ENCODE measurements around the gene SLC66A1.

Gene SLC66A1

DNA sequence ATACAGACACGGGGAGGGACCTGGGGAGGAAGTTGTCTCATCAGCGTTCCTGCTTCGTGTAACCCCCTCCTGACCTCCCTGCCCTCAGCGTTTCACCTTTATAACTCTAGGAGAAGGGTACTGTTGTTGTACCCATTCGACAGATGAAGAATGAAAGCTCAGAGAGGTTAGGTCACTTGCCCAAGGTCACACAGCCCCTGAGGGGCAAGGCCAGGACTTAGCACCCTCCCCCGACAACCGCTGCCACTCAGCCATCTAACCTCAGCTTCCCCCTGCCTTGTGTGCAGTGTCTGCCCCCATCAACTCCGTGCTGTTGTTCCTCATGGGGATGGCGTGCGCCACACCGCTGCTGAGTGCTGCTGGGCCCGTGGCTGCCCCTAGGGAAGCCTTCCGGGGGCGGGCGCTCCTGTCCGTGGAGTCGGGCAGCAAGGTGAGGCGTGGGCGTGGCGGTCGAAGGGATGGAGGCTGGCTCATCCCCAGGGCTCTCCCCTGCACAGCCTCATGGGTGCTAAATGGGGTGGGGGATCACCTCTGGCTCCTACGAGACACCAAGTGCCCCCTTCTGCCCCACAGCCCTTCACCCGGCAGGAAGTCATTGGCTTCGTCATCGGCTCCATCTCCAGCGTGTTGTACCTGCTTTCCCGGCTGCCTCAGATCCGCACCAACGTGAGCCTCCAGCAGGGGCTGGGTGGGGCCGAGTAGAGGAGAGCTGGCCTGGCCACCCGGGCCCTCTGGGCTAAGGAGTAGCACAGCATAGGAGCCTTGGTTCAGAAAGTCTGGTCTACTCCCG, 14.0 kb downstream of the SLC66A1 start:
- DNase-seq: no peak

DNA sequence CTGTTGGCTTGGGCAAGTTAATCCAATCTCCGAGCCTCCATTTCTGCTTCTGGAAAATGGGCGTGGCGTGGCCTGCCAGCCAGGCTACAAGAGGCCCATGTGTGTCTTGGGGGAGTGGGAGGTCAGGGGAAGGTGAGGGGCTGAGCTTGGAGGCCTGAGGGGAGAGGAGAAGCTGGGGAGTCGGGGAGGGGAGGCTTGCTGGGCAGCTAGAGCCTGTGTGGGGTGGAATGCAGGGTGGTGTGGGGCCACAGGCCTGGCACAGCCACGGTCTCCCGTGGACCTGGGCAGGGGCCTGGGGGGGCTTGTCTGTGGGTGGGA, 14.6 kb downstream of the SLC66A1 start:
- no peak for DNase-seq

DNA sequence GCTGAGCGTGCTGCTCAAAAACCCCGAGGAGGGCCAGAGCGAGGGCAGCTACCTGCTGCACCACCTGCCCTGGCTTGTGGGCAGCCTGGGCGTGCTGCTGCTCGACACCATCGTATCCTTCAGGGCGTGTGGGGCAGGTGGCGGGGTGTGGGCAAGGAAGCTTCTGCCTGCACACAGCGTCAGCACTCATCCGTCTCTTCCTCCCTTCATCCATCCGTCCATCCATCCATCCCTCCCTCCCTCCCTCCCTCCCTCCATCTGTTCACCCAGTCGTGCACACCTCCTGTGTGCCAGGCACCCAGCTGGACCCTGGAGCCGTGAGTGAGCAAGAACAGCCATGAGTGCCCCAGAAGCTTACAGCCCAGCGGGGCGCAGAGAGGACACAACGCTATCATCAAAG, 15.2 kb downstream of the SLC66A1 start:
- no peak for DNase-seq

DNA sequence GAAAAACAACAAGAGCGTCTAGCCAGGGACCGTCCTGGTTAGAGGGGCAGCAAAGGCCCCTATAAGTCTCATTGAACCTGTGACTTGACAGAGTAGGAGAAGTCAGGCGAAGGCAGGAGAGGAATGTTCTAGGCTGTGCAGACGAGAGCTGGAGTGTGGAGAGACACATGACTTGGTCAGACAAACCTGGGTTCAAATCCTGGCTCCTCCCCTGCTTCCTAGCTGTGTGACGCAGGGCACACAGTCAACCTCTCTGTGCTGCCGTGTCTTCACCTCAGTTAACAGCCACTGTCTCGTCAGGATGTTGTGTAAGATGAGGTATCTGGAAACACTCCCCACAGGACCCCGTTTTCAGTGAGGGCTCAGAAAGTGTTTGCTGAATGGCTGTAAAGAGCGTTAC, 15.6 kb downstream of the SLC66A1 start:
- DNase-seq: no peak

DNA sequence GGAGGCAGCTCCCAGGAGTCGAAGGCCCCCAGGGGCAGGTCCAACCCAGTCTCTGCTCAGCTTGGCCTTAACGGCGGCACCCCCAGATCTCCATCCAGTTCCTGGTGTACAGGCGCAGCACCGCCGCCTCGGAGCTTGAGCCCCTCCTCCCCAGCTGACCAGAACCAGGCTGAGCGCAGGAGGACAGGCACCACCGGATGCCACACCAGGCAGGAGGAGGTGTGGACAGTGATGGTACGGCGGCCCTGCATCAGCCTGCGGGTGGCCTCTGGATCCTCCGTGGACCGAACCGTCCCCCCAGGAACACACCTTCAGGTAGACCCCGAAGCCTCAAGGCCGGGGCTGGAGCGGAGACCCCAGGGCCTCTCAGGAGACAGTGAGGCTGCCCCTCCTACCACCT, 16.4 kb downstream of the SLC66A1 start:
- no peak for DNase-seq

DNA sequence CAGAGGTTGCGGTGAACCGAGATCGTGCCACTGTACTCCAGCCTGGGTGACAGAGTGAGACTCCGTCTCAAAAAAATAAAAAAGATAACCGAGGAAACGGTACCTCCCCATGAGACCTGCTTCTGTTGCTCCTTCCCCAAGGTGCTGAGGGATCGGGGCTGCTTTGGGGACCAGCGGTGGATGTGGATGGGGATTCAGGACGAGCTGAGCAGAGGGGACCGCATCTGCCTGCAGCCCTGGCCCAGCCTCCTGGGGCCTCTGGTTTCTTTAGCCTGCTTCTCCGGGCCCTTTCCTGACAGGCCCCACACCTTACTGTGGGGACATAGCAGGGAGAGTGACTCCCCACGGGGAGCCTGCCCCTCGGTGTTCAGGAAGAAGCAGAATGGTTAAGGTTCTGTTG, 17.1 kb downstream of the SLC66A1 start:
- DNase-seq: no peak

DNA sequence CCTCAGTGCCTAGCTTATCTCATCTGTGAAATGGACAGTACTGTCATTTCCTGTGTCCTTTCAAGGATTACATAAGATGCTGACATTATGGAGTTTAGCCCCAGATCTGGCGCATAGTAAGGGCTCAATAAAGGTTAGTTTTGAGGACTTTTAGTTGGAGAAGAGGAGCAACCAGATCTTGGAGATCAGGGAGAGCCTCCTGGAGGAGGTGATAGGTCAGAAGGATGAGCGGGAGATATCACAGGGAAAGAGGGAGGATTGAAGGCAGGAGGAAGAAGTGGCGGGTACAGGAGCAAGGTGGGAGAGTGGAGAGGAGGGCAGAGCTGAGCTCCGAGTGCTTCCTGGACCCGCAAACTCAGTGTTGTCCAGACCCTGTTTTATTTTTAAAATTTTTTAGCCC, 17.5 kb downstream of the SLC66A1 start:
- DNase-seq: no peak

DNA sequence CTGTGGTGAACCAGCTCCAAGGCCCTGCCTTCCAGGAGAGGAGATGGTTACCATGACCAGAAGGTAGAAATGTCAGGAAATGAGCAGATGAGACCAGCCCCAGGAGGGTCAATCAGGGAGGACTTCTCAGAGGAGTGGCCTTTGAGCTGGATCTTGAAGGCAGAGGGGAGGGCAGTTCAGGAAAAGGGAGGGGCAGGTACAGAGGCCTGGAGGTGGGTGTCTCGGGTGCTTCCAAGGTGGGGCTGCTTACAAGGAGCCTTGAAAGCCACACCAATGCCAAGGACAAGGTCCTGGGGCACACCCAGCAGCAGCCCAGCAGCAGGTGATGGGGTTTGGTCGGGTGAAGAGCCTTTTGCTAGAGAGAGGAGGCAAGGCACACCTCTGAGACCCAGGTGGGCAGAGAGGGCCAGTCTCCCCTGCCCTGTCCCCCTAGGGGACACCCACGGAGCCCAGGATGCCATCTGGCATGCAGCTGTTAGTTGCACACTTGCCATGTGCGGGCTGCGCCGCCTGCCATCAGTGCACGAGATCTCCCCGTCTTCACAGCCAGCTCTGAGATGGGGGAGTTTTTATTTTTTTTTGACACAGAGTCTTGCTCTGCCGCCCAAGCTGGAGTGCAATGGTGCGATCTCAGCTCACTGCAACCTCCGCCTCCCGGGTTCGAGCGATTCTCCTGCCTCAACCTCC, 18.5 kb downstream of the SLC66A1 start:
- no peak for DNase-seq

DNA sequence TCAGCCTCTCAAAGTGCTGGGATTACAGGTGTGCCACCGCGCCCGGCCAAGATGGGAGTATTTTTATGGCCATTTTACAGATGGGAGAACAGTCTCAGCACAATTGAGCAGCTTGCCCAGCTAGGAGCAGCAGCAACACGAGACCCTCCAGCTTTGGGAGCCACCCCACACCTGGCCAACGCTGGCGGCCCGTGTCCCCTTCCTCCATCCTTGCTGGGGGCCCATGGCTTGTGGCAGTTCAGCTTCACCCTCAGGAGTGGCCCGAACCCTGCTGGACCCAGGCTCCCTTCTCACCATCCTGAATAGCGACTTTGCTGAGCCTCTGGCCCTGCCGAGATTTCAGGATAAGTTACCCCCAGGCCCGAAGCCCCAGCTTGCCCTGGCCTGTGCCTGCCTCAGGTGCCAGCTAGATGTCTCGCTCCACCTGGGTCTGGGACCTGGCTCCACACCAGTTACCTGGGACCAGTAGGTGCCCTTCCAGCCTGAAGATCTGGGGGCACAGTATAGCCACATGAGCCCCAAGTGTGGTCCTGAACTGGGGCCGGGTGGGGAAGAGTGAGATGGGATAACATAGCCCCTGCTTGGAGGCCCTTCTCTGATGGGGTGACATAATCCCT, 19.2 kb downstream of the SLC66A1 start:
- no peak for DNase-seq

DNA sequence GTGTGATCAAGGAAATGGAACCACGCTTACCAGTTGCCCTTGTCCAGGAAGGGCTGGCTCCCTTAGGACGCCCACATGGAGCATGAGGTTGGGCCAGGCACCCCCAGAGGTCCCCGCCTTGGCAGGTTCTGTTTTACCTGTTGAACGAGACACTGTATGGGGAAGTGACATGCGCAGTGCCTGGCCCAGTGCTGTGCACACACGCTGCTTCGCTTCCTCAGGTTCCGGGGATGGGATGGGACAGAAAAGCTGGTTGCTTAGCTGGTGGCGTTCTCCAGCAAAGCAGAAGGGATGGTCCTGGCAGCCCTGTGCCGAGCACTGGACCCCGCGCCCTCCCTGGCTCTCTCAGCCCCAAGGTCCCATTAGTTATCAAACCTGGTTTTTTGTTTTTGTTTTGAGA, 20.7 kb downstream of the SLC66A1 start:
- DNase-seq: no peak

DNA sequence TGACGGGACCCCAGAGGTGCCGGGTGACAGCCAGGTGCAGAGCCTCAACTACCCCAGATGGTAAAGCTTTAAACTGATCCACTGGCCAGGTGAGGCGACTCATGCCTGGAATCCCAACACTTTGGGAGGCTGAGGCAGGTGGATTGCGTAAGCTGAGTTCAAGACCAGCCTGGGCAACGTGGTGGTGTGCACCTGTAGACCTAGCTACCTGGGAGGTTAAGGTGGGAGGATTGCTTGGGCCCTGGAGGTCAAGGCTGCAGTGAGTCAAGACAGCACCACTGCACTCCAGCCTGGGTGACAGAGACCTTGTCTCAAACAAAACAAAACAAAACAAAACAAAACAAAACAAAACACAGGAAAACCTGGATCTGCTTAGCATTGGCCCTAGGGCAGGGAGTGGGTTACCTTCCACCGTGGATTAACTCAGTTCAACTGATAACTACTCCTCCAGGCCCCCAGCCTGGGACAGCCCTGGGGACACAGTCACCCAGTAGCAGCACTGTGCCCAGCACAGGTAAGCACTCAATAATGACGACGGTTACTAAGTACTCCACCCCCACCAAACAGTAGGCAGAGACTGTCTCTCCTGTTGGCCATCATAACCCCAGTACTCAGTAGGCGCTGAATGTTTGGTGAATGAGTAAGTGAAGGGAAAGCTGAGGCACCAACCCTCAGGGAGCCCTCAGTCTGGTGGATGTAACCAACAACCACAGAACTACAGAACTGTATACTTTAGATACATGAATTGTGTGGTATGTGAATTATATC, 21.6 kb downstream of the SLC66A1 start:
- DNase-seq: no peak

DNA sequence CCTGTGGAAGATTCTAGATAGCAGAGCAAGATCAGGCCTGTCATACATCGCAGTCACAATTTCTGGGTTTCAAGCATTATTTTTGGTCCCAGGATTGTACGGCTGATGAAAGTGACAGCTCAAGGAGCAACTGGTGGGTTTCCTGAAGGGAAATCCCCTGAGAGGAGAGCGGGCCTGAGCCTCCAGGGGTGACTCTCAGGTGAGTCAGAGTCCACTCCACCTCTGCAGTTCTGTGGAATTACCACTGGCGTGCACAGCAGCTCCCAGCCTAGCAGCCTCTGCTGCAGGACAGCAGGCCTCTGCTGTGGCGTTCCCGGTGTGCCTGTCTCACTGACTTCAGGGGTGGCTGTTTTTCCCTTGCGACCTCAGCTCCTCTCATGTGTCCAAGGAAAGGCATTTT, 24.4 kb downstream of the SLC66A1 start:
- DNase-seq: no peak

DNA sequence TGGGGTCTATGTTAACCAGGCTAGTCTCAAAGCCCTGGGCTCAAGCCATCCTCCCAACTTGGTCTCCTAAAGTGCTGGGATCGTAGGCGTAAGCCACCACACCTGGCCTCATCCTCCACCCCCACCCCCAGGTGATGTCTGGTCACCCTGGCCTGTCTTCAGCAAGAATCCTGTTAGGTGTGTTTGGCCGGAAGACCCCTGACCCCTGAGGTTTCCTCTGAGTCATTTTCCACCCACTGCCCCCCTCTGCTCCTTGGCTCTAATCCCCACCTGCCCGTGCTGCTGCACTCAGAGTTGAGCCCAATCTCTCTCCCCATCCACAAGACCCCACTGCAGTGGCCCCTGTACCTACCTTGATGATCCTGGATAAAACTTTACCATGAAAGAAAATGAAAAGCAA, 25.2 kb downstream of the SLC66A1 start:
- DNase-seq: no peak

DNA sequence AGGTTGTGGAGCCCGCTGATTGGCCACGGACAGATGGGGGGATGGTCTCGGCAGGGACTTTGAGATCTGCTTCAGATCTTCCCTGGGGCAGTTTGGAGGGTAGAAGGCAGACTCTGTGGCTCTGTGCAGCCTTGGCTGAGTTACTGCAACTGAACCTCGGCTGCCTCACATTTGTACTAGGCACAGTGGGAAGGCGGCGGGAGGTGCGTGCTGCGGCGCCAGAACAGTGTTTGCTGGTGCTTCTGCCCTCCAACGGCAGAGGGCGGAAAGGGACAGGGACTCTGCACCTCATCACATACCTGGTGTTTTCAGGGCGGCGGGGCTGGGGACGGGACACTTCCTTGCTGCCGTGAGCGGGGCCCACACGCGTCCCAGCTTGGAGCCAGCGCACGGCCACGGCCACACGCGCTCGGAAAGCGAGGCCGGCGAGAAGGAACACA, 26.2 kb downstream of the SLC66A1 start:
- no peak for DNase-seq

DNA sequence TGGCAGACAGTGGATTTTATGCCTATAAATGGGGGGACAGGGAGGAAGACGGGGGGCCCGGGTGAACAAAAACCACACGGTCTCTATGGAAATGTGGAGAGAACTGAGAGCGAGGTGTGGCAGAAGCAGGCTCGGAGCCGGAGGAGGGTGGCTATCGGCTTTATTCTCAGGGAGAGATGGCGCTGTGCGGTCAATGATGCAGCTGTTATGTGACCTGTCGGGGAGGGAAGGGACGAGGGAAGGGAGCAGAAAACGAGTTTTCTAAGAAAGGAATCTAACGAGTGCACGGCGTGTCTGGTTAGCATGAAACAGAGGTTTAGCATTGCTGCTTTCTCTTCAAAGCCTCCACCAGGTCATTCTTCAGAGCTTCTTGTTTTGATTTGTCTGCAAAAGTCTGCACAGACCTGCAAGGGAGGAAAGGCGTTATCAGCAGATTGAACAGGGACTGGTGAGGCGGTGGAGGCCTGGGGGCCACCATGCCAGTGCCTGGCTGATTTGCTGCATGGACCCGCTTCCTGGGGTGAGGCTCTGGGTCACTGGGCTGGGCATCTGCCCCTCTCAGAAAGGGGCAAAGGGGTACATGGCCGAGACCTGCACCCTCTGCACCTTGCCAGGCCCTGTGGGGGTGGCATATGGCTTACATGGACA, 27.2 kb downstream of the SLC66A1 start:
- no peak for DNase-seq

DNA sequence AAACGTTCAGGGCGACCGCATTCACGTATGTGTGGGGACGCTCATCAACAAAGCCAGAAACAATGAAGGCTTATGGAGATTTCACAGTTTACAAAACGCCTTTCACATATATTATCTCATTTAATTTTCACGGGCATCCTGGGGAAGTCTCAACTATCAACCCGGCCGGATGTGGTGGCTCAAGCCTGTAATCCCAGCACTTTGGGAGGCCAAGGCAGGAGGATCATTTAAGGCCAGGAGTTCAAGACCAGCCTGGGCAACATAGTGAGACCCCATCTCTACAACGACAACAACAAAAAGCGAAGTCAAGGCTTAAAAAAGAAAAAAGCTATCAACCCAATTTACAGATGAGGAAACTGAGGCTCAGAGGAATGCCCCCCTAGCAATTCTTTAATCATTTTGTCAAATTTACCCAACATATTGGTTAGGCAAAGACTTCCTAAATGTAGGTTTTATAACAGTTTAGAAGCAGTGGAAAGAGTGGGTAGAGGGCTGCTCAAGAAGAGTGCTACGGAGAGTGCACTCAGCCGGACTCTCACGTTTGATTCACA, 28.3 kb downstream of the SLC66A1 start:
- no peak for DNase-seq

DNA sequence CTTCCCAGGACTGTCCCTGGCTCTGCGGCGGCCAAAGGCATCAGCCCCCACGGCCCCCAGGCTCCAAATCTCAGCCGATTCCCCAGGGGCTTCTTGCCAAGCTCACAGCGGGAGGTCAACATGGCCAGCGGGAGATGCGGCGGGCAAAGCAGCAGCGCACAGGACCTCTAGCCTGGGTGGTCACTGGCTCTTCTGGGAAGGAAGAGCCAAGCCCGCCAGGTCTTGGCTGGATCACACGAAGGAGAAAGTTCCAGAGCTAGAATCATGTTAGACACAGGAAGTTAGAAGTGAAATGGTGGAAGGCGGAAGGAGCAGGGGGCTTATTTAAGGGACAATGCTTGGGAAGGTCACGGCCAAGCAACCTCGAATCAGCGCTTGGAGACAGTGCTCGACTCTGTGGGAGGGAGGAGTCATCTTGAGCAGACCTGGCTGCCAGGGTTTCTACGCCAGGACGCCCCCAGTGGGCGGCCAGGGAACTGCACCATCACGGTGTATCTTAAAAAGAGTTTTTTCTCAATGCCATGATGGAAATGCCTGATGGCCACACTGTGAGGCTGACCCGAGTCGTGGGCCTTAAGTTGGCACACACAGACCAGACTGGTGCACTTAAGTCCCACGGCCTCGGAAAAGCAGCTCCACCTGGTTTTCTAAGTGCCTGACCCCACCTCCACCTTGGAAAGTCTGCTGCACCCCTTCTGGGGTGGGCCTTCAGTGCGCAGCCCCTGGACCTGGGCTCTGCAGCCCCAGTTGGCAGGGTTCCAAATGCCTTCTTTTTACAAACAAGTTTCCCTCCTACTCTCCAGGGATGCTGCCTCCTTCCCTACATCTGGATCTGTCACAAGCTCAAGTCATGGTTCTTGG, 29.3 kb downstream of the SLC66A1 start:
- peak; percentile 41 to 73 (median 66) for DNase-seq

DNA sequence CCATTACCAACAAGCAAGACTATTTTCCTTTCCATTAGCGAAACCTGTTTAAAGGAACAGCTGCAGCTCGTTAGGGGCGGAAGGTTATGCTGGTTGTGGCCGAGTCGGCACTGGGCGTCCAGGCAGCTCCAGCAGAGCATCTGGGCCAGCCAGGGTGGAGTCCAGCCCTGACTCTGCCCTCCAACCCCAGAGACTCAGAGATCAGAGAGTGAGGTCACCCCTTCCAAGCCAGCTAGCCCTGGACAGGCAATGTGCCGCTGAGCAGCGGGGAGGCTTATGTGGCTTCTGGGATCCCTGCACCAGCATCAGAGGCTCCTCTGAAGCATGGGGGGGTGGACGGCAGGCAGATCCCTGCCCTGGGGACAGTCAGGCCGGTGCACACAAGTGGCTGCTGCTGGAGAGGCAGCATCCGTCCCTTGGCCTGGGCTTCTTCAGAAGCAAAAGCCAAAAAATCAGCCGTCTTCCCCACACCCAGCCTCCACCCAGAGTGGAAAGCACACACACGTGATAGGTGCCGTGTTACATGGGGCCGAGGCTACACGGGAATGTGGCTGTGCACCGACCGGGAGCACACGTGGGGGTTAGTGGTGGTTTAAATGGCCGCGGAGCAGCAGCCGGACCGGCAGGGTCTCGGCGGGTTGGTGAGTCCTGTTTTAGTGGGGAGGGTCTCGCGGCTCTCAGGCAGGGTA, 30.1 kb downstream of the SLC66A1 start:
- DNase-seq: peak in 1 of 6 experiments; percentile 33

DNA sequence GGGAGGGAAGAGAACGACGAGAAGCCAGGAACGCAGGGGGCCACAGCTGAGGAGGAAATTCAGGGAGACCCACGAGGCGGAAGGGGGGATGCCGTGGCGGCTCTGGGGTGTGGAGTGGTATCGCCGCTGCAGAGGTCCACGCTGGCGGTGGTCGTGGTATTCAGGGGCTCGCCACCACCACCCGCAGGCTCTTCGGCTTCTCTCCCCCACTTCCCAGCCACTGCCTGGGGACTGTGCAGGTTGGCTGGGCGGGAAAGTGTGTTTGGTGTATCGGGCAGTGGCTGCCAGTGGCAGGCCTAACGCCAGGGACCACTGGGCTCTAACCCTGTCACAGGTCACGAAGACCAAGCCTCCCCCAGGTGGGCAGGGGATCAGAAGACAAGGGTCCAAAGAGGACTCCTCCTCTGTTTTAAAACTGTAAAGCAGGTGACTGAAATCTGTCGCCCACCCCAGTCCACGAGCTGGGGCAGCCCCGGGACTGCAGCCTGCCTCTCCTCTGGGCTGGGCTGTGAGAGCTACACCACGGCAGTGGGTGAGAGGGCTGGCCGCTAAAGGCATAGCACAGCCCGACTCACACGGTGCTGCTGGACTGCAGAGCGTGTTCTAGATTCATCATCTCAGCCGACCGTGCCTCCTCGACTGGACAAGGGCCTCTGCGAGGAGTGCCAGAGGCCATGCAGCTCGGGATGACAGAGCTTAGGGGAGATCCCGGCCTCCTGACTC, 30.9 kb downstream of the SLC66A1 start:
- no peak for DNase-seq

DNA sequence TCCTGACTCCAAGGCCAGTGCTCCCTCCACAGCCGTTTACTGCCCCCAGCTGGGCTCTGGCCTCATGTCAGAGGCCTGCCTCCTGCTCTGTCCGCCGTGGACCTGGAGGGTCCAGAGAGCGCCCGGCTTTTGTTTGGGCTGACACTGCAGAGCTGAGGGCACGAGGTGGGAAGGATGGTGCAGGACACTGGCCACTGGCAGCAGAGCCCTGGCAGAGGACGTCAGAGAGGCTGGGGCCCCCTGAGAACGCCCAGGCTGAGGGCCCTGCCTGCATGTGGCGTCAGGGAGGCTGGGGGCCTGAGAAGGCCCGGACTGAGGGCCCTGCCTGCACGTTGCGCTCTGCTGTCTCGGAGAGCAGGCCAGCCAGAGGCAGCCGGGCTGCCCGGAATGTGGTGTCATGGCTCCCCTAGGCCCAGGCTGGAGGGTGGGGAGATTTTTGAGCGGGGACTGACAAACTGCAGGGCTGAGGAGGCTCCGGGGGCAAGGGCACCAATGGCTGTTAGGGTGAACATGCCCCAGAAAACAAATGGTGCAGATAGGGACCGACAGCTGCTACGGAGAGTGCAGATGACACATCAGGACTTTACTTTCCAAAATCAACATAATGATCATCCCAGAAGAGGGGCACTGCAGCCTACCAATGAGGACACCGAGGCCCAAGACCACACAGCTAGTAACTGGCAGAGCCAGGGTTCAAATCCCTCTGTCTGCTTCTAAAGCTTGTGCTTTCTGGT, 31.7 kb downstream of the SLC66A1 start:
- DNase-seq: no peak

Data from stimulated activated naive CD4-positive, alpha-beta T cell (primary cell).